WTC11 (cell line): ENCODE measurements around the gene SMNDC1. TPM values are rescaled to one million over a fixed set of nuclear protein-coding genes. Genes with fewer than 3 reads are reported as not detected.

Source experiments
- ATAC-seq: fragments of 200-7000 bp; cut with Tn5 transposase; 2 replicates; pipeline ENCODE4 v1.10.0; 2021; ENCODE audit warnings: mild to moderate bottlenecking, moderate library complexity
- CTCF ChIA-PET: fragments of 300-600 bp; sonication (Branson Sonifier 250); formaldehyde crosslinking; loops from one replicate; lab custom pipeline; 2021; ENCODE audit warnings: antibody characterized with exemption; lab: Charles Lee
- POLR2A ChIA-PET: fragments of 350-600 bp; sonication (Branson Sonifier 250); formaldehyde crosslinking; loops from one replicate; lab custom pipeline; 2021; ENCODE audit warnings: antibody characterized with exemption; lab: Charles Lee
- DNase-seq: peaks from one replicate; pipeline ENCODE4 v3.0.0; 2021; ENCODE audit warnings: low spot score
- H3K27ac Mint-ChIP-seq: 2 replicates; pipeline ENCODE4 v1.8.0; 2021; ENCODE audit warnings: mixed read lengths
- H3K27me3 Mint-ChIP-seq: 2 replicates; pipeline ENCODE4 v1.8.0; 2021; ENCODE audit warnings: low read depth, mild to moderate bottlenecking, moderate library complexity, mixed read lengths
- H3K36me3 Mint-ChIP-seq: 2 replicates; pipeline ENCODE4 v1.8.0; 2021; ENCODE audit warnings: mixed read lengths
- H3K4me1 Mint-ChIP-seq: 2 replicates; pipeline ENCODE4 v1.8.0; 2022; ENCODE audit warnings: mixed read lengths
- H3K4me3 Mint-ChIP-seq: 2 replicates; pipeline ENCODE4 v1.8.0; 2021; ENCODE audit warnings: mild to moderate bottlenecking, moderate library complexity, mixed read lengths
- H3K9me3 Mint-ChIP-seq: 2 replicates; pipeline ENCODE4 v1.8.0; 2021; ENCODE audit warnings: mixed read lengths
- ETV6 ChIP-seq: sonication (generic); formaldehyde crosslinking; IDR thresholded peaks from 2 replicates; pipeline ENCODE4 v1.8.1; 2022; ENCODE audit warnings: mild to moderate bottlenecking, missing genetic modification reagents
- NR2C2 ChIP-seq: sonication (generic); formaldehyde crosslinking; IDR thresholded peaks from 2 replicates; pipeline ENCODE4 v1.8.0; 2022; ENCODE audit warnings: mild to moderate bottlenecking, missing genetic modification reagents
- OVOL2 ChIP-seq: fragments of 250-450 bp; sonication (Bioruptor Pico); IDR thresholded peaks from 2 replicates; pipeline ENCODE4 v1.9.0; 2021; ENCODE audit warnings: mild to moderate bottlenecking, borderline replicate concordance
- ZNF219 ChIP-seq: sonication (generic); formaldehyde crosslinking; IDR thresholded peaks from 2 replicates; pipeline ENCODE4 v1.8.0; 2023; ENCODE audit warnings: missing genetic modification reagents, mild to moderate bottlenecking, borderline replicate concordance
- ZNF396 ChIP-seq: fragments of 250-450 bp; sonication (Bioruptor Pico); IDR thresholded peaks from 2 replicates; pipeline ENCODE4 v1.8.0; 2021; ENCODE audit warnings: mild to moderate bottlenecking, moderate library complexity, borderline replicate concordance
- total RNA-seq: library from RNA; stranded (reverse); gene quantifications from 3 replicates; pipeline ENCODE4 v1.2.3, GENCODE V29; 2021
- TF ChIP-seq, protein P1 (sequence below): sonication (generic); formaldehyde crosslinking; IDR thresholded peaks from 2 replicates; pipeline ENCODE4 v1.8.0; 2022; ENCODE audit warnings: mild to moderate bottlenecking, missing genetic modification reagents
- TF ChIP-seq, protein P2 (sequence below): sonication (generic); formaldehyde crosslinking; IDR thresholded peaks from 2 replicates; pipeline ENCODE4 v1.8.1; 2022; ENCODE audit warnings: mild to moderate bottlenecking, missing genetic modification reagents, moderate library complexity, borderline replicate concordance
- TF ChIP-seq, protein P3 (sequence below): sonication (generic); formaldehyde crosslinking; IDR thresholded peaks from 2 replicates; pipeline ENCODE4 v1.8.1; 2022; ENCODE audit warnings: mild to moderate bottlenecking, moderate library complexity, missing genetic modification reagents
- TF ChIP-seq, protein P4 (sequence below): fragments of 250-450 bp; sonication (Bioruptor Pico); IDR thresholded peaks from 2 replicates; pipeline ENCODE4 v1.8.0; 2021; ENCODE audit warnings: mild to moderate bottlenecking
- TF ChIP-seq, protein P5 (sequence below): fragments of 200-600 bp; IDR thresholded peaks from 2 replicates; pipeline ENCODE4 v1.8.0; 2022; ENCODE audit warnings: antibody characterized with exemption

The SMNDC1 gene
- total RNA-seq, 1 experiment from 2014 or later, result 55.9 TPM

DNA sequence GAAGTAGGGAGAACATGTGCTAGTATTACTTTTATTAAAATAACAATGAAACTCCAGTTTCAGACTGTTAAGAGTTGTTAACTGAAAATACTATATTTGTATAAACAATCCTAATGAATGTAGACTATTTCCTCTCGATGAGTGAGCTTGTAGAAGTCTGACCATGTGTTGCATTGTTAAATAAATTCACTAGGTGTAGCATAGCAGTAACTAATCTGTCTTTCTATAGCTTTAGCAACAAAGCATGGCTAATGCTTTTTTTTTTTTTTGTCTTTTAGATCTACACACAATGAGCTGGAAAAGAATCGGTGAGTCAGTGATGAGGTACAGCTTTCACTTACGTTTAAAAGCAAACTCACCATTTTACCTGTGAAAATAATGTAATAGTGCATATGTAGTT is 60.2 kb downstream of the SMNDC1 start:
- ATAC-seq (peak; percentile 34; the same call in 1 of the 2 replicates), DNase-seq (no peak)
- Mint-ChIP-seq H3K4me3 (no peak overlapping the region), H3K27me3 (no peaks in the 10 kb centered on the region), H3K36me3 (peaks cover 16% of the 10 kb centered on the region), H3K27ac (0 out of 2 replicates have a peak overlapping the region, but pooled peaks have one; percentile 74), H3K4me1 (peaks cover 35% of the 10 kb centered on the region), H3K9me3 (no peaks in the 10 kb centered on the region)
- ChIA-PET POLR2A (interaction anchor here (0.5 kb wide), 1 partner anchor 33 kb away, joined by 7 read pairs; no protein-coding TSS in a partner anchor), CTCF (interaction anchor here (0.6 to 1.0 kb wide), 5 partner anchors 20 to 360 kb away, joined by 3 to 7 read pairs (median 3); partner anchors contain the start of gene MXI1)
- no peak for TF ChIP-seq OVOL2 (CRISPR knock-in tag)
- TF ChIP-seq, protein P1, sequence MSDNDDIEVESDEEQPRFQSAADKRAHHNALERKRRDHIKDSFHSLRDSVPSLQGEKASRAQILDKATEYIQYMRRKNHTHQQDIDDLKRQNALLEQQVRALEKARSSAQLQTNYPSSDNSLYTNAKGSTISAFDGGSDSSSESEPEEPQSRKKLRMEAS (CRISPR knock-in tag), result no peak
- TF ChIP-seq, protein P2, sequence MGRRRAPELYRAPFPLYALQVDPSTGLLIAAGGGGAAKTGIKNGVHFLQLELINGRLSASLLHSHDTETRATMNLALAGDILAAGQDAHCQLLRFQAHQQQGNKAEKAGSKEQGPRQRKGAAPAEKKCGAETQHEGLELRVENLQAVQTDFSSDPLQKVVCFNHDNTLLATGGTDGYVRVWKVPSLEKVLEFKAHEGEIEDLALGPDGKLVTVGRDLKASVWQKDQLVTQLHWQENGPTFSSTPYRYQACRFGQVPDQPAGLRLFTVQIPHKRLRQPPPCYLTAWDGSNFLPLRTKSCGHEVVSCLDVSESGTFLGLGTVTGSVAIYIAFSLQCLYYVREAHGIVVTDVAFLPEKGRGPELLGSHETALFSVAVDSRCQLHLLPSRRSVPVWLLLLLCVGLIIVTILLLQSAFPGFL, result no peak
- TF ChIP-seq, protein P3, sequence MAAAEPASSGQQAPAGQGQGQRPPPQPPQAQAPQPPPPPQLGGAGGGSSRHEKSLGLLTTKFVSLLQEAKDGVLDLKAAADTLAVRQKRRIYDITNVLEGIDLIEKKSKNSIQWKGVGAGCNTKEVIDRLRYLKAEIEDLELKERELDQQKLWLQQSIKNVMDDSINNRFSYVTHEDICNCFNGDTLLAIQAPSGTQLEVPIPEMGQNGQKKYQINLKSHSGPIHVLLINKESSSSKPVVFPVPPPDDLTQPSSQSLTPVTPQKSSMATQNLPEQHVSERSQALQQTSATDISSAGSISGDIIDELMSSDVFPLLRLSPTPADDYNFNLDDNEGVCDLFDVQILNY (CRISPR knock-in tag), result no peak

DNA sequence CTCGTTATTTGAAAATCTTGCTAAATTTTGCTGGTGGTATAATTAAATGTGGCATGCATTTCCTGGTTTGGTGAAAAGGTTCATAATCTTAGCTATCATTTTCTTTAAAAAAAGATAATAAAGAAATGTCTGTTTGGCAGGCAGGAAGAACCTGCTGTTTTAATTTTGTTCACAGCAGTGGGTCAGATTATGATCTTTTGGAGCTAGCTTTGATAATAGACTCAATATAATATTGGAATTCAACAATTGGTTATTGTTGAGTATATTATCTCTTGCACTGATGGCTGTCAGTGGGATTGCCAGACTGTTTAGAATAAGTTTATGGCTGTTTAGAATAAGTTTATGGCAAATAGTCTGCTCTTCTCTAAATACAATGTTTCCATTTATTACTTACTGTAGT is 62.2 kb downstream of the SMNDC1 start:
- CTCF ChIA-PET, result interaction anchor here (1.0 kb wide), 1 partner anchor 37 kb away, joined by 3 read pairs; no protein-coding TSS in a partner anchor
- no peak overlapping the region for H3K27ac Mint-ChIP-seq
- ATAC-seq (no peak), DNase-seq (no peak)
- H3K4me1 Mint-ChIP-seq, result peaks cover 35% of the 10 kb centered on the region
- H3K27me3 Mint-ChIP-seq, result no peaks in the 10 kb centered on the region
- POLR2A ChIA-PET, result no interaction called here
- no peak for TF ChIP-seq ZNF396 (CRISPR knock-in tag)
- TF ChIP-seq, protein P4, sequence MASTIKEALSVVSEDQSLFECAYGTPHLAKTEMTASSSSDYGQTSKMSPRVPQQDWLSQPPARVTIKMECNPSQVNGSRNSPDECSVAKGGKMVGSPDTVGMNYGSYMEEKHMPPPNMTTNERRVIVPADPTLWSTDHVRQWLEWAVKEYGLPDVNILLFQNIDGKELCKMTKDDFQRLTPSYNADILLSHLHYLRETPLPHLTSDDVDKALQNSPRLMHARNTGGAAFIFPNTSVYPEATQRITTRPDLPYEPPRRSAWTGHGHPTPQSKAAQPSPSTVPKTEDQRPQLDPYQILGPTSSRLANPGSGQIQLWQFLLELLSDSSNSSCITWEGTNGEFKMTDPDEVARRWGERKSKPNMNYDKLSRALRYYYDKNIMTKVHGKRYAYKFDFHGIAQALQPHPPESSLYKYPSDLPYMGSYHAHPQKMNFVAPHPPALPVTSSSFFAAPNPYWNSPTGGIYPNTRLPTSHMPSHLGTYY, result no peak
- peaks cover 12% of the 10 kb centered on the region for H3K36me3 Mint-ChIP-seq
- H3K9me3 Mint-ChIP-seq, result no peaks in the 10 kb centered on the region
- H3K4me3 Mint-ChIP-seq, result no peak overlapping the region

DNA sequence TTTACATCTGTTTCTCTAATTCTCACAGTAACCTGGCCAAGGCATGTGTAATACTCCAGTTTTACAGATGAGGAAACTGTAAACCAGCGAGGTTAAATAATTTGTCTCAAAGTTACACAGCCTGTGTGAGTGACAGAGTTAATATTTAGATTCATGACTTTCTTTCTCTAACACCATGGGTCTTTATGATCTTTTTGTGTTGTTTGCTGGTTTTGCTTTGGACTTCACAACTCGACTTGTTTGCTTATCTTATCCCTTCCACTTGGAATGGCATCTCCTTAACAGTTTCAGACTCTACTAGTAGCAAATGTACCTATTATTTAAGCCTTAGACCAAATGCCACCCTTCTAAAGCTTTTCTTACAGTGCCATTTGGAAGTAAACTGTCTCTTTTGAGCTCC is 62.9 kb downstream of the SMNDC1 start:
- H3K4me3 Mint-ChIP-seq, result no peak overlapping the region
- DNase-seq (no peak), ATAC-seq (no peak)
- ChIA-PET POLR2A (no interaction called here), CTCF (no interaction called here)
- H3K9me3 Mint-ChIP-seq, result no peaks in the 10 kb centered on the region
- H3K4me1 Mint-ChIP-seq, result peaks cover 35% of the 10 kb centered on the region
- H3K27me3 Mint-ChIP-seq, result no peaks in the 10 kb centered on the region
- H3K36me3 Mint-ChIP-seq, result peaks cover 12% of the 10 kb centered on the region
- TF ChIP-seq ETV6, result no peak
- TF ChIP-seq, protein P5, sequence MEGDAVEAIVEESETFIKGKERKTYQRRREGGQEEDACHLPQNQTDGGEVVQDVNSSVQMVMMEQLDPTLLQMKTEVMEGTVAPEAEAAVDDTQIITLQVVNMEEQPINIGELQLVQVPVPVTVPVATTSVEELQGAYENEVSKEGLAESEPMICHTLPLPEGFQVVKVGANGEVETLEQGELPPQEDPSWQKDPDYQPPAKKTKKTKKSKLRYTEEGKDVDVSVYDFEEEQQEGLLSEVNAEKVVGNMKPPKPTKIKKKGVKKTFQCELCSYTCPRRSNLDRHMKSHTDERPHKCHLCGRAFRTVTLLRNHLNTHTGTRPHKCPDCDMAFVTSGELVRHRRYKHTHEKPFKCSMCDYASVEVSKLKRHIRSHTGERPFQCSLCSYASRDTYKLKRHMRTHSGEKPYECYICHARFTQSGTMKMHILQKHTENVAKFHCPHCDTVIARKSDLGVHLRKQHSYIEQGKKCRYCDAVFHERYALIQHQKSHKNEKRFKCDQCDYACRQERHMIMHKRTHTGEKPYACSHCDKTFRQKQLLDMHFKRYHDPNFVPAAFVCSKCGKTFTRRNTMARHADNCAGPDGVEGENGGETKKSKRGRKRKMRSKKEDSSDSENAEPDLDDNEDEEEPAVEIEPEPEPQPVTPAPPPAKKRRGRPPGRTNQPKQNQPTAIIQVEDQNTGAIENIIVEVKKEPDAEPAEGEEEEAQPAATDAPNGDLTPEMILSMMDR, result no peak
- H3K27ac Mint-ChIP-seq, result no peak overlapping the region

DNA sequence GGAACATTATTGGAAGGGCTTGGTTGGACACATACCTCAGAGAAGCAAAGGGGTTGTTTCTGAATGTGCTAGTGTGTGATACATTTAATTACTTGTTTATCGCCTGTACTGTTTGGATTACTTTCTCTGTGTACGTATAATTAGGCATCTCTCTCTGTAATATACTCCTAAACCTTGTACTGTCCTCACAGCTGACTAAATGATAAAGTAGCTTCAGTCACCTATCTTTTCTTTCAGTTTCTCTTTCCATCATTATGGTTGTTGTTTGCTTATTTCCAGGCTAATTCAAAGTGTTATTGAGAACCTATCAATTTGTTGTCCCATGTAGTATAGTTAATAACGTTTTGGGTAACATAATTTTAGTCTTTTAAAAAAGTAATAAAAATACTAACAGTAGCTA is 63.3 kb downstream of the SMNDC1 start:
- Mint-ChIP-seq H3K9me3 (no peaks in the 10 kb centered on the region), H3K4me1 (peaks cover 35% of the 10 kb centered on the region), H3K36me3 (peaks cover 12% of the 10 kb centered on the region), H3K27me3 (no peaks in the 10 kb centered on the region), H3K27ac (no peak overlapping the region), H3K4me3 (no peak overlapping the region)
- ChIA-PET POLR2A (no interaction called here), CTCF (no interaction called here)
- TF ChIP-seq NR2C2 (CRISPR knock-in tag) (no peak), ZNF219 (no peak), ZNF396 (CRISPR knock-in tag) (no peak)
- DNase-seq (no peak), ATAC-seq (no peak)

Other genes with a start within 250 kb of the SMNDC1 start
- gene MXI1, start 97.3 kb downstream of the SMNDC1 start, total RNA-seq, result 16.6 to 23.9 TPM (median 21.6 TPM) in 3 replicates
- 31.4 to 55.1 TPM (median 33.1 TPM) in 3 replicates for gene DUSP5, start 193.0 kb upstream of the SMNDC1 start, total RNA-seq